K562 (cell line): ENCODE data around the gene IL15RA. TPM values are rescaled to one million over a fixed set of nuclear protein-coding genes. Genes with fewer than 3 reads are reported as not detected.

ENCODE experiments used
- ATAC-seq: fragments of 200-7000 bp; cut with Tn5 transposase; 3 replicates; pipeline ENCODE4 v1.9.1; 2020; ENCODE audit warnings: moderate library complexity
- BruUV-seq: library from RNA; stranded (reverse); fragments of 400-500 nt; replicated peaks from 2 replicates; lab custom pipeline; 2021; lab: Mats Ljungman, UMichigan
- CTCF ChIA-PET: fragments of 300-600 bp; formaldehyde crosslinking; extraction: SDS; loops from one replicate; lab custom pipeline; 2021; ENCODE audit warnings: low intra/inter-chr PET ratio; lab: Yijun Ruan, JAX
- POLR2A ChIA-PET: fragments of 300-600, 350-650 bp; sonication (Branson Sonifier 250); formaldehyde crosslinking; extraction: SDS; loops from one replicate; lab custom pipeline; 2021; ENCODE audit warnings: antibody characterized with exemption, inconsistent platforms; lab: Yijun Ruan, JAX
- DNase-seq, 4 experiments: peaks; one replicate each; pipeline versions ENCODE4 v3.0.0 to v3.0.0-alpha.2; 2011 to 2018; ENCODE audit warnings: low spot score in 3 of 4, mixed read lengths in 3 of 4; ENCODE audit errors: extremely low read depth in 1 of 4
- FAIRE-seq: peaks from 2 replicates; lab custom pipeline; 2011; peaks lifted over from hg19 to GRCh38; lab: Jason Lieb, UNC
- H2AFZ ChIP-seq: 2 replicates; pipeline ENCODE4 v1.6.0; 2011; ENCODE audit warnings: low read depth, low read length, control low read depth, inconsistent platforms
- H3K27ac ChIP-seq: fragments of 200-600 bp; 3 replicates; pipeline ENCODE4 v1.8.0; 2011; ENCODE audit warnings: low read depth, mild to moderate bottlenecking, control low read depth, inconsistent platforms, low read length, moderate library complexity, mixed read lengths; ENCODE audit errors: extremely low read depth
- H3K27me3 ChIP-seq, 2 experiments: fragments of 300-600 bp in 1 of 2; 2 replicates in 1 of 2; 3 replicates in 1 of 2; pipeline versions ENCODE4 v1.6.0 to v1.8.0; 2011; ENCODE audit warnings: inconsistent platforms in 2 of 2, low read length in 2 of 2, mild to moderate bottlenecking in 1 of 2, mixed read lengths in 1 of 2, moderate library complexity in 1 of 2; ENCODE audit not compliant: control insufficient read depth in 2 of 2, insufficient read depth in 2 of 2
- H3K36me3 ChIP-seq: fragments of 300-600 bp; 3 replicates; pipeline ENCODE4 v1.8.0; 2011; ENCODE audit warnings: mild to moderate bottlenecking, low read length, inconsistent platforms; ENCODE audit not compliant: control insufficient read depth, insufficient read depth
- H3K4me1 ChIP-seq, 2 experiments: fragments of 200-600 bp in 1 of 2; replicated peaks in 1 of 2; 2 replicates in 1 of 2; 3 replicates in 1 of 2; pipeline versions ENCODE4 v1.5.1 to v1.8.0; 2011; ENCODE audit warnings: inconsistent platforms in 2 of 2, low read length in 2 of 2, mild to moderate bottlenecking in 1 of 2, mixed read lengths in 1 of 2, moderate library complexity in 1 of 2; ENCODE audit not compliant: control insufficient read depth in 2 of 2, insufficient read depth in 2 of 2
- H3K4me2 ChIP-seq: 2 replicates; pipeline ENCODE4 v1.6.1; 2011; ENCODE audit warnings: low read length, control low read depth, inconsistent platforms, mixed read lengths; ENCODE audit not compliant: insufficient read depth
- H3K4me3 ChIP-seq: fragments of 200-600 bp; sonication (generic), shearing (Covaris generic); 2 replicates; pipeline ENCODE4 v1.5.1; 2016; ENCODE audit warnings: control low read depth, inconsistent platforms
- H3K79me2 ChIP-seq: fragments of 200-600 bp; 3 replicates; pipeline ENCODE4 v1.8.0; 2011; ENCODE audit warnings: low read length, inconsistent platforms; ENCODE audit not compliant: control insufficient read depth, insufficient read depth
- H3K9ac ChIP-seq, 2 experiments: 2 replicates each; pipeline versions ENCODE4 v1.6.0 to v1.6.1; 2011; ENCODE audit warnings: low read depth in 2 of 2, low read length in 2 of 2, control low read depth in 1 of 2, inconsistent platforms in 1 of 2, mild to moderate bottlenecking in 1 of 2, mixed read lengths in 1 of 2; ENCODE audit not compliant: insufficient read depth in 1 of 2
- H3K9me1 ChIP-seq: one replicate; pipeline ENCODE4 v1.6.0; 2011; ENCODE audit warnings: inconsistent platforms, mild to moderate bottlenecking, low read length, moderate library complexity; ENCODE audit not compliant: control insufficient read depth, insufficient read depth
- H3K9me3 ChIP-seq: replicated peaks from 2 replicates; pipeline ENCODE4 v1.5.1; 2011; ENCODE audit warnings: low read depth, low read length, inconsistent platforms; ENCODE audit not compliant: control insufficient read depth, insufficient read depth
- H4K20me1 ChIP-seq: replicated peaks from 2 replicates; pipeline ENCODE4 v1.6.1; 2011; ENCODE audit warnings: low read length, inconsistent platforms, mixed read lengths; ENCODE audit not compliant: control insufficient read depth, insufficient read depth
- CEBPB ChIP-seq: fragments of 450-650 bp; IDR thresholded peaks from 2 replicates; pipeline ENCODE4 v1.6.1; 2016; ENCODE audit warnings: missing genetic modification characterization, missing compliant biosample characterization
- DIDO1 ChIP-seq: fragments of 450-650 bp; IDR thresholded peaks from 2 replicates; pipeline ENCODE4 v1.6.1; 2016; ENCODE audit warnings: low read depth, missing biosample characterization, missing genetic modification characterization
- IRF9 ChIP-seq: fragments of 450-650 bp; IDR thresholded peaks from 2 replicates; pipeline ENCODE4 v1.6.1; 2016; ENCODE audit warnings: missing biosample characterization, missing genetic modification characterization
- ZNF274 ChIP-seq: IDR thresholded peaks from 2 replicates; pipeline ENCODE4 v1.6.1; 2011; ENCODE audit warnings: low read depth, mild to moderate bottlenecking, low read length, moderate library complexity, borderline replicate concordance
- WGBS: fragments of 100-300 bp; shearing (Covaris generic); methylation state at CpG from one replicate; pipeline ENCODE4 v1.1.6; 2016; ENCODE audit warnings: low coverage, mixed read lengths; ENCODE audit not compliant: insufficient coverage; ENCODE audit errors: missing lambda C conversion rate; 5-methylcytosine and 5-hydroxymethylcytosine counted together
- in situ Hi-C: fragments of 300-500 bp; cut with MboI; formaldehyde crosslinking; loops from 4 replicates; pipeline ENCODE4 v1.15.0; 2018; ENCODE audit warnings: inconsistent platforms, mixed read lengths
- intact Hi-C: fragments of 100-400 bp; cut with micrococcal nuclease; formaldehyde crosslinking; loops from 2 replicates; pipeline ENCODE4 v1.14.2; 2022
- polyA plus RNA-seq, 8 experiments: library from polyadenylated mRNA; depleted of rRNA in 4 of 8; stranded (reverse) in 5 of 8; unstranded in 3 of 8; fragments of >200 nt; fragmentation: Nextera tagmentation in 2 of 8; fragmentation: Illumina TruSeq in 1 of 8; extraction: Ambion mirVana in 2 of 8; extraction: Trizol in 1 of 8; gene quantifications; 2 replicates each; pipeline versions ENCODE4 v1.2.1 to v1.2.3, GENCODE V29; 2011 to 2014; ENCODE audit warnings: inconsistent platforms in 1 of 8, missing spikeins in 1 of 8
- total RNA-seq, 7 experiments: library from RNA; depleted of rRNA in 6 of 7; stranded (reverse); fragments of >200 nt in 6 of 7; fragmentation: Illumina TruSeq in 2 of 7; extraction: Trizol in 2 of 7; gene quantifications; 2 replicates each; pipeline versions ENCODE4 v1.2.1 to v1.2.3, GENCODE V29; 2011 to 2021; ENCODE audit warnings: low replicate concordance in 1 of 7

The IL15RA gene
- total and polyA plus RNA-seq, 9 of the 15 experiments (the other 6 are each of a cell fraction or from before 2014, with no cell fraction given): 1.2 to 11.7 (median 8.0) TPM

- Histone ChIP-seq H3K4me2 (no peak overlapping the region), H3K79me2 (no peaks in the 10 kb centered on the region), H4K20me1 (no peaks in the 10 kb centered on the region), H3K27me3 (peaks cover 17 to 24% of the 10 kb centered on the region in 2 experiments), H3K36me3 (no peaks in the 10 kb centered on the region), H3K27ac (no peak overlapping the region), H3K4me1 (peaks cover 0 to 4% of the 10 kb centered on the region in 2 experiments; a peak in 4 of 5 replicates)
- WGBS: 11% methylated on average over 12 of the region's 12 CpGs
- intact Hi-C loops (no loop called here), in situ Hi-C loops (no loop called here)
- FAIRE-seq: no peak
- peak; percentile 26; the same call in 1 of the 2 replicates for TF ChIP-seq CEBPB (tag)
- no peak for TF ChIP-seq DIDO1 (tag)
- no peak for TF ChIP-seq ZNF274
- no peak for TF ChIP-seq IRF9 (tag)
- TF ChIP-seq, all 486 proteins: peak for 1
- ATAC-seq (no peak), DNase-seq (no peak)
- BruUV-seq: no TSS peak
- ChIA-PET CTCF (interaction anchor here (0.6 kb wide), 1 partner anchor 24 kb away, joined by 4 read pairs; no protein-coding TSS in a partner anchor), POLR2A (no interaction called here)
- H3K9me1 ChIP-seq: no peaks in the 10 kb centered on the region
- H3K4me3 ChIP-seq: no peak overlapping the region
- no peak overlapping the region for H3K9ac ChIP-seq
- H3K9me3 ChIP-seq: no peaks in the 10 kb centered on the region
- H2AFZ ChIP-seq: no peak overlapping the region
Measured at GRCh38 chr10:6002809-6003510, 25.6 kb upstream of the IL15RA start.
